GM23338 (cell line): ENCODE results near the gene TMCC1. TPM values are rescaled to one million over a fixed set of nuclear protein-coding genes. Genes with fewer than 3 reads are reported as not detected.

Experiments
- ATAC-seq: fragments of 200-7000 bp; cut with Tn5 transposase; 3 replicates; pipeline ENCODE4 v1.9.1; 2020
- DNase-seq: peaks from one replicate; pipeline ENCODE4 v3.0.0-alpha.2; 2015; ENCODE audit warnings: low spot score
- H2AFZ ChIP-seq: fragments of 200-600 bp; sonication (generic); 2 replicates; pipeline ENCODE4 v1.8.0; 2016; ENCODE audit warnings: antibody characterized with exemption, mild to moderate bottlenecking, moderate library complexity
- H3F3A ChIP-seq: fragments of 200-600 bp; sonication (generic); replicated peaks from 2 replicates; pipeline ENCODE4 v1.8.0; 2017; ENCODE audit warnings: antibody characterized with exemption, mixed run types, low read depth
- H3K27ac ChIP-seq: fragments of 200-600 bp; sonication (generic); 2 replicates; pipeline ENCODE4 v1.6.1; 2016; ENCODE audit warnings: low read depth
- H3K27me3 ChIP-seq: fragments of 200-600 bp; sonication (generic); 2 replicates; pipeline ENCODE4 v1.8.0; 2016; ENCODE audit warnings: mild to moderate bottlenecking, mixed run types, moderate library complexity; ENCODE audit not compliant: insufficient read depth
- H3K36me3 ChIP-seq: fragments of 200-600 bp; sonication (generic); 2 replicates; pipeline ENCODE4 v1.8.0; 2016; ENCODE audit warnings: mild to moderate bottlenecking; ENCODE audit not compliant: insufficient read depth
- H3K4me1 ChIP-seq: fragments of 200-600 bp; sonication (generic); 2 replicates; pipeline ENCODE4 v1.8.0; 2016; ENCODE audit warnings: mild to moderate bottlenecking, moderate library complexity; ENCODE audit not compliant: insufficient read depth
- H3K4me2 ChIP-seq: fragments of 200-600 bp; sonication (generic); 2 replicates; pipeline ENCODE4 v1.7.1; 2017; ENCODE audit warnings: mixed run types
- H3K4me3 ChIP-seq: fragments of 200-600 bp; sonication (generic); 2 replicates; pipeline ENCODE4 v1.6.1; 2016; ENCODE audit warnings: mixed run types
- H3K79me2 ChIP-seq: fragments of 200-600 bp; sonication (generic); replicated peaks from 2 replicates; pipeline ENCODE4 v1.8.0; 2017; ENCODE audit warnings: mild to moderate bottlenecking; ENCODE audit not compliant: insufficient read depth
- H3K9me2 ChIP-seq: fragments of 200-600 bp; sonication (generic); 2 replicates; pipeline ENCODE4 v1.8.0; 2017; ENCODE audit not compliant: insufficient read depth
- H4K20me1 ChIP-seq: fragments of 200-600 bp; sonication (generic); replicated peaks from 2 replicates; pipeline ENCODE4 v1.8.0; 2017; ENCODE audit warnings: mild to moderate bottlenecking; ENCODE audit not compliant: insufficient read depth
- H3K27ac Mint-ChIP-seq: 2 replicates; pipeline ENCODE4 v1.8.0; 2020; ENCODE audit warnings: inconsistent platforms, mild to moderate bottlenecking, moderate library complexity, mixed read lengths
- H3K27me3 Mint-ChIP-seq: 3 replicates; pipeline ENCODE4 v1.8.0; 2022; ENCODE audit warnings: low read depth, mild to moderate bottlenecking, moderate library complexity, mixed read lengths, inconsistent platforms; ENCODE audit not compliant: insufficient read depth, poor library complexity
- H3K36me3 Mint-ChIP-seq: 3 replicates; pipeline ENCODE4 v1.8.0; 2021; ENCODE audit warnings: low read depth, mild to moderate bottlenecking, inconsistent platforms, moderate library complexity, mixed read lengths
- H3K4me1 Mint-ChIP-seq: 3 replicates; pipeline ENCODE4 v1.8.0; 2020; ENCODE audit warnings: mild to moderate bottlenecking, inconsistent platforms, mixed read lengths
- H3K4me3 Mint-ChIP-seq: 3 replicates; pipeline ENCODE4 v1.8.0; 2021; ENCODE audit warnings: moderate library complexity, mild to moderate bottlenecking, inconsistent platforms, mixed read lengths
- H3K9me3 Mint-ChIP-seq: 3 replicates; pipeline ENCODE4 v1.8.0; 2020; ENCODE audit warnings: moderate library complexity, mild to moderate bottlenecking, inconsistent platforms, mixed read lengths
- CREB1 ChIP-seq: fragments of 250-450 bp; sonication (Bioruptor Pico); IDR thresholded peaks from 2 replicates; pipeline ENCODE4 v1.5.0; 2020; ENCODE audit warnings: low read depth, mild to moderate bottlenecking, moderate library complexity
- CTCF ChIP-seq, 2 experiments: fragments of 200-600 bp in 1 of 2; sonication (generic) in 1 of 2; conservative IDR thresholded peaks; 2 replicates each; pipeline versions ENCODE4 v1.5.1 to v1.6.1; 2016 to 2017; ENCODE audit warnings: antibody characterized with exemption in 2 of 2, low read depth in 2 of 2, mild to moderate bottlenecking in 2 of 2, moderate library complexity in 1 of 2
- ETS1 ChIP-seq: IDR thresholded peaks from 2 replicates; pipeline ENCODE4 v1.6.1; 2016; ENCODE audit warnings: antibody characterized with exemption
- EZH2 ChIP-seq: fragments of 200-600 bp; sonication (generic); IDR thresholded peaks from one replicate; pipeline ENCODE4 v1.8.0; 2017; ENCODE audit warnings: antibody characterized with exemption, mild to moderate bottlenecking, low read depth; ENCODE audit not compliant: unreplicated experiment
- EZH2phosphoT487 ChIP-seq: fragments of 200-600 bp; sonication (generic); IDR thresholded peaks from one replicate; pipeline ENCODE4 v1.8.1; 2018; ENCODE audit warnings: antibody characterized with exemption; ENCODE audit not compliant: unreplicated experiment
- JUNB ChIP-seq: IDR thresholded peaks from one replicate; pipeline ENCODE4 v1.6.1; 2016; ENCODE audit warnings: antibody characterized with exemption; ENCODE audit not compliant: unreplicated experiment
- NANOG ChIP-seq: IDR thresholded peaks from 2 replicates; pipeline ENCODE4 v1.6.1; 2016; ENCODE audit warnings: antibody characterized with exemption, borderline replicate concordance
- POLR2AphosphoS5 ChIP-seq: IDR thresholded peaks from 2 replicates; pipeline ENCODE4 v1.6.1; 2016; ENCODE audit warnings: antibody characterized with exemption, low read depth
- REST ChIP-seq: IDR thresholded peaks from one replicate; pipeline ENCODE4 v1.6.1; 2018; ENCODE audit warnings: antibody characterized with exemption; ENCODE audit not compliant: unreplicated experiment
- STAT1 ChIP-seq: IDR thresholded peaks from one replicate; pipeline ENCODE4 v1.6.1; 2016; ENCODE audit warnings: antibody characterized with exemption; ENCODE audit not compliant: unreplicated experiment
- ZNF114 ChIP-seq: fragments of 250-450 bp; sonication (Bioruptor Pico); IDR thresholded peaks from 2 replicates; pipeline ENCODE4 v1.5.0; 2020; ENCODE audit warnings: mild to moderate bottlenecking, moderate library complexity
- ZNF331 ChIP-seq: fragments of 250-450 bp; sonication (Bioruptor Pico); IDR thresholded peaks from 2 replicates; pipeline ENCODE4 v1.5.0; 2020; ENCODE audit warnings: low read depth, mild to moderate bottlenecking, moderate library complexity
- ZNF462 ChIP-seq: fragments of 250-450 bp; sonication (Bioruptor Pico); IDR thresholded peaks from 2 replicates; pipeline ENCODE4 v1.5.0; 2020; ENCODE audit warnings: mild to moderate bottlenecking, moderate library complexity
- polyA plus RNA-seq: library from polyadenylated mRNA; unstranded; fragments of >200 nt; fragmentation: Nextera tagmentation; extraction: Ambion mirVana; gene quantifications from 2 replicates; pipeline ENCODE4 v1.2.1, GENCODE V29; 2016
- total RNA-seq: library from RNA; depleted of rRNA; stranded (reverse); fragments of >200 nt; shearing (Covaris generic); gene quantifications from 2 replicates; pipeline ENCODE4 v1.2.3, GENCODE V29; 2014

The TMCC1 gene
- total and polyA plus RNA-seq, 2 experiments from 2014 or later = 8.2 to 18.4 TPM

- Mint-ChIP-seq H3K4me1 (peaks cover 25% of the 10 kb centered on the region), H3K4me3 (no peak overlapping the region), H3K9me3 (no peaks in the 10 kb centered on the region), H3K27me3 (no peaks in the 10 kb centered on the region), H3K36me3 (peaks cover 3% of the 10 kb centered on the region; the same call in 2 of the 3 replicates), H3K27ac (peak overlapping the region; percentile 60)
- Histone ChIP-seq H3K79me2 (no peaks in the 10 kb centered on the region), H3K4me2 (no peak overlapping the region), H3K36me3 (no peaks in the 10 kb centered on the region), H3F3A (no peaks in the 10 kb centered on the region), H3K9me2 (no peaks in the 10 kb centered on the region), H4K20me1 (no peaks in the 10 kb centered on the region), H3K4me3 (no peak overlapping the region), H3K4me1 (peaks cover 10% of the 10 kb centered on the region), H3K27me3 (no peaks in the 10 kb centered on the region), H3K27ac (peak overlapping the region; percentile 34; the same call in 1 of the 2 replicates), H2AFZ (no peak overlapping the region)
- TF ChIP-seq ZNF331 (CRISPR knock-in tag) (no peak), ETS1 (no peak), CREB1 (CRISPR knock-in tag) (no peak), JUNB (no peak), POLR2AphosphoS5 (no peak), ZNF114 (no peak), EZH2 (no peak), CTCF (conservative IDR thresholded peaks at IDR 0.05; ENCODE audit: low read depth in 2 of 2) (no peak), REST (no peak), ZNF462 (CRISPR knock-in tag) (no peak), EZH2phosphoT487 (no peak), NANOG (no peak), STAT1 (no peak)
- DNase-seq (no peak), ATAC-seq (no peak)
These were observed 235.2 kb downstream of the TMCC1 start for GRCh38 chr3:129658110-129658843.
